H9 (cell line): Measurements from ENCODE around the gene ST6GAL2. TPM values are rescaled to one million over a fixed set of nuclear protein-coding genes. Genes with fewer than 3 reads are reported as not detected.

Experiments
- DNase-seq: peaks from one replicate; pipeline ENCODE4 v3.0.0-alpha.2; 2017
- H2AFZ ChIP-seq: one replicate; pipeline ENCODE4 v1.6.1; 2013; ENCODE audit warnings: mild to moderate bottlenecking, low read length, control low read depth, moderate library complexity
- H2AK5ac ChIP-seq: 2 replicates; pipeline ENCODE4 v1.6.1; 2013; ENCODE audit warnings: low read length, control low read depth, mixed read lengths; ENCODE audit not compliant: insufficient read length
- H2BK120ac ChIP-seq: one replicate; pipeline ENCODE4 v1.6.1; 2013; ENCODE audit warnings: low read depth, mild to moderate bottlenecking, low read length, control low read depth, inconsistent platforms; ENCODE audit not compliant: poor library complexity, severe bottlenecking
- H2BK12ac ChIP-seq: 2 replicates; pipeline ENCODE4 v1.6.1; 2013; ENCODE audit warnings: low read length, control low read depth, mixed read lengths, low read depth; ENCODE audit not compliant: insufficient read length
- H2BK15ac ChIP-seq: 2 replicates; pipeline ENCODE4 v1.6.1; 2013; ENCODE audit warnings: low read depth, low read length, control low read depth
- H2BK20ac ChIP-seq: one replicate; pipeline ENCODE4 v1.6.1; 2013; ENCODE audit warnings: low read depth, mild to moderate bottlenecking, low read length, control low read depth, inconsistent platforms; ENCODE audit not compliant: poor library complexity, severe bottlenecking
- H2BK5ac ChIP-seq: 2 replicates; pipeline ENCODE4 v1.6.1; 2013; ENCODE audit warnings: low read length, control low read depth, mixed read lengths; ENCODE audit not compliant: insufficient read length
- H3K14ac ChIP-seq: 2 replicates; pipeline ENCODE4 v1.6.1; 2013; ENCODE audit warnings: low read length, control low read depth; ENCODE audit not compliant: insufficient read depth
- H3K18ac ChIP-seq: 2 replicates; pipeline ENCODE4 v1.6.1; 2013; ENCODE audit warnings: low read depth, mild to moderate bottlenecking, mixed read lengths, low read length, control low read depth; ENCODE audit not compliant: insufficient read length
- H3K23ac ChIP-seq: 2 replicates; pipeline ENCODE4 v1.6.1; 2013; ENCODE audit warnings: low read length, control low read depth, mixed read lengths, low read depth; ENCODE audit not compliant: insufficient read length
- H3K23me2 ChIP-seq: 2 replicates; pipeline ENCODE4 v1.6.1; 2013; ENCODE audit warnings: low read depth, mild to moderate bottlenecking, mixed read lengths, low read length, control low read depth; ENCODE audit not compliant: insufficient read length, poor library complexity, severe bottlenecking
- H3K27ac ChIP-seq: 2 replicates; pipeline ENCODE4 v1.5.1; 2013; ENCODE audit warnings: low read length, control low read depth, mixed read lengths, low read depth; ENCODE audit not compliant: insufficient read length
- H3K27me3 ChIP-seq: 2 replicates; pipeline ENCODE4 v1.6.1; 2013; ENCODE audit warnings: low read length, control low read depth, inconsistent platforms; ENCODE audit not compliant: insufficient read depth
- H3K4ac ChIP-seq: 2 replicates; pipeline ENCODE4 v1.6.1; 2013; ENCODE audit warnings: low read depth, mild to moderate bottlenecking, control low read depth, inconsistent platforms, low read length, moderate library complexity
- H3K4me1 ChIP-seq: 2 replicates; pipeline ENCODE4 v1.6.1; 2013; ENCODE audit warnings: low read length, control low read depth, inconsistent platforms; ENCODE audit not compliant: insufficient read depth
- H3K4me2 ChIP-seq: 2 replicates; pipeline ENCODE4 v1.6.1; 2013; ENCODE audit warnings: low read length, control low read depth, mixed read lengths; ENCODE audit not compliant: insufficient read length, insufficient read depth
- H3K56ac ChIP-seq: 2 replicates; pipeline ENCODE4 v1.6.1; 2013; ENCODE audit warnings: low read depth, mild to moderate bottlenecking, mixed read lengths, low read length, control low read depth; ENCODE audit not compliant: insufficient read length
- H3K79me1 ChIP-seq: 2 replicates; pipeline ENCODE4 v1.6.1; 2013; ENCODE audit warnings: low read depth, mild to moderate bottlenecking, moderate library complexity, low read length, control low read depth, inconsistent platforms; ENCODE audit not compliant: insufficient read depth, poor library complexity, severe bottlenecking
- H3K79me2 ChIP-seq: 2 replicates; pipeline ENCODE4 v1.6.1; 2013; ENCODE audit warnings: low read length, control low read depth, inconsistent platforms; ENCODE audit not compliant: insufficient read depth
- H3K9ac ChIP-seq: 2 replicates; pipeline ENCODE4 v1.6.1; 2013; ENCODE audit warnings: low read length, control low read depth, mixed read lengths; ENCODE audit not compliant: insufficient read length; ENCODE audit errors: extremely low read depth
- H3K9me3 ChIP-seq: one replicate; pipeline ENCODE4 v1.6.1; 2013; ENCODE audit warnings: low read depth, low read length, inconsistent platforms; ENCODE audit not compliant: control insufficient read depth
- H3T11ph ChIP-seq: one replicate; pipeline ENCODE4 v1.6.1; 2013; ENCODE audit warnings: mild to moderate bottlenecking, low read length, control low read depth, inconsistent platforms
- H4K20me1 ChIP-seq: one replicate; pipeline ENCODE4 v1.6.1; 2013; ENCODE audit not compliant: control insufficient read depth, insufficient read length, insufficient read depth
- H4K5ac ChIP-seq: 2 replicates; pipeline ENCODE4 v1.6.1; 2013; ENCODE audit warnings: low read depth, mild to moderate bottlenecking, mixed read lengths, low read length, control low read depth; ENCODE audit not compliant: insufficient read length
- H4K8ac ChIP-seq: replicated peaks from 2 replicates; pipeline ENCODE4 v1.6.1; 2013; ENCODE audit warnings: low read length, control low read depth, mixed read lengths, low read depth; ENCODE audit not compliant: insufficient read length
- H4K91ac ChIP-seq: 2 replicates; pipeline ENCODE4 v1.6.1; 2013; ENCODE audit warnings: low read depth, mild to moderate bottlenecking, moderate library complexity, mixed read lengths, low read length, control low read depth; ENCODE audit not compliant: insufficient read length
- H3K27ac Mint-ChIP-seq, 3 experiments: 2 replicates in 2 of 3; 3 replicates in 1 of 3; pipeline ENCODE4 v1.8.0; 2020 to 2021; ENCODE audit warnings: mixed read lengths in 3 of 3, mild to moderate bottlenecking in 1 of 3, moderate library complexity in 1 of 3
- H3K27me3 Mint-ChIP-seq: 2 replicates; pipeline ENCODE4 v1.8.0; 2021; ENCODE audit warnings: low read depth, mild to moderate bottlenecking, moderate library complexity, mixed read lengths
- H3K36me3 Mint-ChIP-seq, 3 experiments: 2 replicates in 2 of 3; 3 replicates in 1 of 3; pipeline ENCODE4 v1.8.0; 2020 to 2021; ENCODE audit warnings: low read depth in 3 of 3, mixed read lengths in 3 of 3; ENCODE audit not compliant: insufficient read depth in 1 of 3
- H3K4me1 Mint-ChIP-seq, 2 experiments: 2 replicates each; pipeline ENCODE4 v1.8.0; 2020; ENCODE audit warnings: mixed read lengths in 2 of 2
- H3K4me3 Mint-ChIP-seq, 2 experiments: 2 replicates in 1 of 2; 3 replicates in 1 of 2; pipeline ENCODE4 v1.8.0; 2020 to 2021; ENCODE audit warnings: mild to moderate bottlenecking in 2 of 2, mixed read lengths in 2 of 2, moderate library complexity in 1 of 2
- H3K9me3 Mint-ChIP-seq, 2 experiments: 2 replicates in 1 of 2; 3 replicates in 1 of 2; pipeline ENCODE4 v1.8.0; 2020; ENCODE audit warnings: mild to moderate bottlenecking in 2 of 2, mixed read lengths in 2 of 2, moderate library complexity in 1 of 2
- CTCF ChIP-seq: fragments of 200-600 bp; sonication (generic); conservative IDR thresholded peaks from 3 replicates; pipeline ENCODE4 v1.8.0; 2021; ENCODE audit warnings: antibody characterized with exemption, mild to moderate bottlenecking
- WGBS: extraction: QIAGEN DNeasy Blood & Tissue Kit; methylation state at CpG from one replicate; pipeline ENCODE4 v1.1.7; 2013; ENCODE audit warnings: missing lambda C conversion rate, low lambda C conversion rate, mixed read lengths; ENCODE audit not compliant: insufficient read length; ENCODE audit errors: extremely low coverage; 5-methylcytosine and 5-hydroxymethylcytosine counted together
- total RNA-seq: library from RNA; stranded (reverse); gene quantifications from 2 replicates; pipeline ENCODE4 v1.2.1, GENCODE V29; 2021

ST6GAL2 gene
- total RNA-seq, 1 experiment from 2014 or later: 7.6 TPM

GRCh38 chr2:106782681-106783080, 103.3 kb downstream of the ST6GAL2 start:
- H2BK20ac ChIP-seq: no peak overlapping the region
- no peaks in the 10 kb centered on the region for H3K23me2 ChIP-seq
- H3K79me1 ChIP-seq: no peaks in the 10 kb centered on the region
- H3K27me3 ChIP-seq: no peaks in the 10 kb centered on the region
- H3K4me2 ChIP-seq: no peak overlapping the region
- no peak overlapping the region for H2AK5ac ChIP-seq
- Mint-ChIP-seq H3K4me3 (no peak overlapping the region), H3K27me3 (no peaks in the 10 kb centered on the region; the same call in 1 of the 2 replicates), H3K36me3 (no peaks in the 10 kb centered on the region), H3K4me1 (peaks cover 5 to 9% of the 10 kb centered on the region in 2 experiments), H3K27ac (no peak overlapping the region), H3K9me3 (peaks cover 0 to 2% of the 10 kb centered on the region in 2 experiments; a peak in 1 of 5 replicates)
- H3T11ph ChIP-seq: no peak overlapping the region
- H4K91ac ChIP-seq: no peak overlapping the region
- H3K27ac ChIP-seq: no peak overlapping the region
- no peak overlapping the region for H3K56ac ChIP-seq
- H3K4me1 ChIP-seq: no peaks in the 10 kb centered on the region
- no peaks in the 10 kb centered on the region for H3K79me2 ChIP-seq
- no peak overlapping the region for H3K14ac ChIP-seq
- DNase-seq: no peak
- no peak overlapping the region for H2BK5ac ChIP-seq
- H4K20me1 ChIP-seq: no peaks in the 10 kb centered on the region
- no peak for TF ChIP-seq CTCF
- H3K4ac ChIP-seq: no peak overlapping the region
- H3K23ac ChIP-seq: no peak overlapping the region
- H4K8ac ChIP-seq: no peak overlapping the region
- H4K5ac ChIP-seq: no peak overlapping the region
- no peak overlapping the region for H3K9ac ChIP-seq
- no peak overlapping the region for H2BK120ac ChIP-seq
- no peak overlapping the region for H2BK15ac ChIP-seq
- H3K18ac ChIP-seq: no peak overlapping the region
- no peak overlapping the region for H2BK12ac ChIP-seq
- H3K9me3 ChIP-seq: no peaks in the 10 kb centered on the region
- no peak overlapping the region for H2AFZ ChIP-seq
- no CpG with 5 or more reads among the region's 3 CpGs for WGBS
